Stimulated activated CD8-positive, alpha-beta memory T cell treated with anti-CD3 and anti-CD28 coated beads, Interleukin-4, amount 100 ng/mL, for 4 hours (primary cell): ENCODE measurements around the gene RGS10.
"Not testable (repeated sequence)": the region's sequence is repeated elsewhere in the genome, so short reads cannot be mapped to it uniquely, and the experiment has no call there.

Experiments
- DNase-seq, 2 donors: peaks; one replicate each; pipeline ENCODE4 v3.0.0-alpha.2; 2020; ENCODE audit warnings: low read depth in 2 of 2, low spot score in 1 of 2

RGS10 gene

DNA sequence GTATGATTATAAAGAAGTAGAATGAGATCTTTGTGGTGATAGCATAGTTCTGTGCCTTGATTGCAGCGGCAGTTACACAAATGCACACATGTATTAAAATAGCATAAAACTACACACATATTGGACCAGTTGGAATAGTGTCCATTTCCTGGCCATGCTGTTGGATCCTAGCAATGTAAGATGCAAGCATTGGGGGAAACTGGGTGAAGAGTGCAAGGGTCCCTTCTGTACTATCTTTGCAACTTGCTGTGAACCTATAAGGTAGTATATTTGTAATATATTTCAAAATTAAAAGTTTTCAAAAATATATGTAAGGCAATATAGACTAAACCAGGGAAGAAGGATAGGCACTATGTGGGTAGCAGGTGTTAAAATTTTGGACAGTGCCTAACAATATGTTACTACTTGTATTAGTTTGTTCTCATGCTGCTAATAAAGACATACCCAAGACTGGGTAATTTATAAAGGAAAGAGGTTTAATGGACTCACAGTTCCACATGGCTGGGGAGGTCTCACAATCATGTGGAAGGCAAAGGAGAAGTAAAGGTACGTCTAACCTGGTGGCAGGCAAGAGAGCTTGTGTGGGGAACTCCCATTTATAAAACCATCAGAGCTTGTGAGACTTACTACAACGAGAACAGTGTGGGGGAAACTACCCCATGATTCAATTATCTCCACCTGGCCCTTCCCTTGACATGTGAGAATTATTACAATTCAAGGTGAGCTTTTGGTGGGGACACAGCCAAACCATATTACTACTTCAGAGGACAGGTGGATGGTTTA is 71.4 kb downstream of the RGS10 start:
- no peak for DNase-seq

DNA sequence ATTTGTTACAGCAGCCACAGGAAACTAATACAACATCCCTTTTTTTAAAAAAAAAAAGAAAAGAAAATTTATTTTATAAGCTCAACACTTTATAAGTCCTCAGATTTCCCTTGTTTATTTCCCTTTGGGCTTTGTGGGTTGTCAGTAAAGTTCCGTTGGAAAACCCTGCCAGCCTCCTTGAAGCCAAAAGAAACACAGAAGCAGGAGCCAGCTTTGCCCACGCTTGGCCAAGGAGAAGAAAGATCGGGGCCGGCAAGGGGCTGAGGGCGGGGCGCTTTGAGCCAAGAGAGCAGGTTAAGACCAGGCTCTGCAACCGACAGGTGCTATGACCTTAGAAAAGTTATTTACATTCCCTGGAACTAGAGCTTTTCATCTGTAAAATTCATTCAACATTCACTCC is 72.7 kb downstream of the RGS10 start:
- DNase-seq, result no peak

DNA sequence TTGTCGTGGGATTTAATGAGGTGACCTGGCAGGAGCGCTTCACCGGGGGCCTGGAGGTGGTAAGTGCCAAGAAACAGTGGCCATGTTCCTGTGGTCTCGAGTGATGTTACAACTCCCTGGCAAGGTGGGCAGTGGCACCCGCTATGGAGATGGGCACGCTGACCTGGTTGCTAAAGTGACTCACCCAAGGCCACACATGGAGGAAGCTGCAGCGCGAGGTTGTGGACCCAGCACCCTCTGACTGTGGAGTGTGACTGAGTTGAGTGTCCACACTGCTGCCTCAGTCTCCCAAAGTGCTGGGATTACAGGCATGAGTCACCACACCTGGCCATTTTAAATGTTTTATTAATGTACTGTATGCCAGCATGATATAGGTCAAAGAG is 73.2 kb downstream of the RGS10 start:
- DNase-seq, result no peak

DNA sequence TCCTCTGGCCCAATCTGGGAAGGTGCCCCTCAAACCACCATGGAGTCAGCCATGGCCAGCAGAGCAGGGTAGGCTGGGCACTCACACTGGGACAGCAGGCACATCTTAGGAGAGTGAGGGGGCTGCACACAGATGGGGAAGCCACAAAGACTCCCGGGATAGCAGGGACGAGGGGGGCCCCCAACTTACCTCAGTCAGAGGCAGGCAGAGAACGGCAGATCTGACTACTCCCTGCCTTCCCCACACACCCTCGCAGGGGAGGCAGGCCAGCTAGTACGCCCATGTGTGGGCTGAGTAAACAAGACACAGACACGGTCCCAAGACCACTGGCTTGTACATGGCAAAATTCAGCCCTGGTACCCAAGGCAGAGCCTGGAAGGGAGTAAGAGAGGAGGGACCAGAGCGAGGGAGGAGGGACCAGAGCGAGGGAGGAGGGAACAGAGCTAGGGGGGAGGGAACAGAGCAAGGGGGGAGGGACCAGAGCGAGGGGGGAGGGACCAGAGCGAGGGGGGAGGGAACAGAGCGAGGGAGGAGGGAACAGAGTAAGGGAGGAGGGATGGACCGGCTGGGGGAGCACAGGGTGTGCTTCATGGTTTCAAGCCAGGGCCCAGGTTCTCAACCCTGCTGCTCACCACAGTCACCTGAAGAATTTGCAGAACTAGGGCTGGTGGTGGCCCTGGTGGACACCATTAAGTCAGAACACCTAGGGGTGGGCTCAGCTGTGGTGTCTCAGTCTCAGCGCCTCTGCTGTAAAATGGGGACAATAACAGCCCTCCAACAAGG is 73.8 kb downstream of the RGS10 start:
- DNase-seq, result no peak

DNA sequence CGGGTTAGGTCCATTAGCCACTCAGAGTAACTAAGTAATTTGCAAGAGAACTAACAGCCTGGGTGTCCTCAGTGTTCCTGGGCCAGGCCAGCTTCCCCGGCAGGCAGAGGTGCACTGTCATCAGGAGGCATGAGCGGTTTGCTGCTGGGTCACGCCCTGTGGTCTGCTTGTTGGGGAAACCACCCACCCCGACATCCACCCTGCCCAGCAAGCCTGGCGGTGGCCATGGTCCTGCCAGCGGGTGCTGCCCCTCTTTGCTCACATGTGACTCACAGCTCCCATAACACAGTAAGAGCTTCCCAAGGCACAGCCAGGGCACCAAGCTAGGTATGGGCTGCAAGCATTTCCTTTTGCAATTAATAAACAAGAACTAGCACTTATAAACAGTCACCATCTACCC is 75.9 kb downstream of the RGS10 start:
- peak in 1 of 2 donors; percentile 14 for DNase-seq

DNA sequence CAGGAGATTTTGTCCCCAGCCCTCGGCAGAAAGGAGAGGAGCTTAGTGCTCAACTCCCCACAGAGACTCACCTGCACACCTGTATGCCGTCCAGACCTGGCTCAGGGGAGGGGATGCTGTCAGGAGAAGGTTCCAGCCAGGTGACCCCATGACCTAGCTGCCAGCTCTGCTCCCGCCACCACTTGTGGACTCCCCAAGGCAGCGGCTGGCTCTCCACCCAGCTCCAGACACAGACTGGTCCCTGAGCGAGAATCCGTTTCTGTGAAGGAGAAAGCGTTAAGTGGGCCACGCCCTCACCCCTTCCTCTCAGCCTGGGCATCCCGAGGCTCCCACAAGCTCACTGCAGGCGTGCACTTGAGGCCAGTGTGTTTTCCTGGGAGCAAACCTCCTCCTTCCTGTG is 76.4 kb downstream of the RGS10 start:
- no peak for DNase-seq

DNA sequence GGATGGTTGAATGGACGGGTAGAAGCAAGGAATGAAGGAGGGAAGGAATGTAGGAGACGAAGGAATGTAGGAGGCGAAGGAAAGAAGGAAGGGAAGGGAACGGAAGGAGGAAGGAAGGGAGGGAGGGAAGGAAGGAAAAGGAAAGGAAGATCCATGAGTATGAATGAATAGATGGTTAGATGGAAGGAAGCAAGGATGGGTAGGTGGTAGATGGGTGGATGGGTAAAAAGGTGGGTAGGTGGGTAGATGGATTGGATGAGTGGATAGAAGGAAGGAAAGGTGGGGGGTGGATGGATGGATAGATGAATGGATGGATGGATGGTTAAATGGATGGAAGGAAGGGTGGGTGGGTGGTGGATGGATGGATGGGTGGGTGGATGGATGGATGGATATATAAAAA is 77.4 kb downstream of the RGS10 start:
- DNase-seq, result no peak

DNA sequence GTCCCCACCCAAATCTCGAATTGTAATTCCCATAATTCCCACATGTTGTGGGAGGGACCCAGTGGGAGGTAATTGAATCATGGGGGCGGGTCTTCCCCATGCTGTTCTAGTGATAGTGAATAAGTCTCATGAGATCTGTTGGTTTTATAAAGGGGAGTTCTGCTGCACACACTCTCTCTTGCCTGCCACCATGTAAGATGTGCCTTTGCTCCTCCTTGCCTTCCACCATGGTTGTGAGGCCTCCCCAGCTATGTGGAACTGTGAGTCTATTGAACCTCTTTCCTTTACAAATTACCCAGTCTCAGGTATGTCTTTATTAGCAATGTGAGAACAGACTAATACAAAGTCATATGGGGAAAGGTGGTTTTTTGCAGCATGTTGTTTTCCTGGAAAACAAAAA is 79.3 kb downstream of the RGS10 start:
- DNase-seq, result not testable (repeated sequence)

DNA sequence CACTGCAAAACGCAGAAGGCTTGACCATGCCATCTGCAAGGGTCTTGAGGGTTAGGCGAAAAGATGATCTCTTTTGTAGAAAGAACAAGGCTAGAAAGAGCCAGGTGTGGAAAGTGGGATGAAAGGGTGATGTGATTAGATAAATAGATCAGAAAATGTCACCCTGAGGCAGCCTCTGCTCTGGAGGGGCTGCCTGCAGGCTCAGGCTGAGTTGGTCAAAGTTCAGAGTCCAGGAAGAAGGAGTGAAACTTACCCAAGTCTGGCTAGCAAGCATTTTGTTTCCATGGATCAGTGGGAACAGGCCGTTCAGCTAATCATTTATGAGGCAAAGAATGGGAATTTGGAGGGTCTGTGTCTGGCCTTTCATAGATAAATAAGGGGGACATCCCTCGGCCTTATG is 79.7 kb downstream of the RGS10 start:
- no peak for DNase-seq

DNA sequence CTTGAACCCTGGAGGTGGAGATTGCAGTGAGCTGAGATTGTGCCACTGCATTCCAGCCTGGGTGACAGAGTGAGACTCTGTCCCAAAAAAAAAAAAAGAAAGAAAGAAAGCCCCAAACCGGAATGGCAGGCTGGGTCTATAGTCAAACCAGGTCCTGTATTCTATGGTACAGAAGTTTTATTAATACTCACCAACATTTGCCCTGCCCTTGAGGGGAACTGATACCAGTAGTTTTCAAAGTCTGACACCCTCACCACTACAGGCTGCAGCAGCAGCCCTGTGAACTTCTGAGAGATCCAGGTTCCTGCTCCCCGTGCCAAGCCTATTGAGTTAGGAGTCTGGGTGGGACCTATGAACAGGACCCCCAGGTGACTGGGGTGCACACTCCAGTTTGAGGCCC is 80.6 kb downstream of the RGS10 start:
- DNase-seq, result no peak

DNA sequence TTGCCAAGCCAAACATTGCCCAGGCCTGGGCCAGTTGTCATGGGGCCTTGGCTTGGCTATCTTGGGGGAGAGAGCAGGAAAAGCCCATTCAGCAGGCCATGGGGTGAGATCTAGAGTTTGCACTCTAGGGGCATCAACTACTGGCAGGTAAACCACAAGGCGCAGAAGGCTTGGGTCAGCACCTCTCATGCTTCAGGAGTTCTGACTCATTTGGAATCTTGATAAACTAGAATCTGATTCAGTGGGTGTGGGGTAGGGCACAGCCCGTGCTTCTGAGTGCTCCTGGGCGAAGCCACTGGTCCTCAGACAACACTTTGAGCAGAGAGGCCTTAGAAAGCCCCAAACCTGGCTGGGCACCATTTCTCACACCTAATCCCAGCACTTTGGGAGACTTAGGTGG is 81.1 kb downstream of the RGS10 start:
- no peak for DNase-seq

DNA sequence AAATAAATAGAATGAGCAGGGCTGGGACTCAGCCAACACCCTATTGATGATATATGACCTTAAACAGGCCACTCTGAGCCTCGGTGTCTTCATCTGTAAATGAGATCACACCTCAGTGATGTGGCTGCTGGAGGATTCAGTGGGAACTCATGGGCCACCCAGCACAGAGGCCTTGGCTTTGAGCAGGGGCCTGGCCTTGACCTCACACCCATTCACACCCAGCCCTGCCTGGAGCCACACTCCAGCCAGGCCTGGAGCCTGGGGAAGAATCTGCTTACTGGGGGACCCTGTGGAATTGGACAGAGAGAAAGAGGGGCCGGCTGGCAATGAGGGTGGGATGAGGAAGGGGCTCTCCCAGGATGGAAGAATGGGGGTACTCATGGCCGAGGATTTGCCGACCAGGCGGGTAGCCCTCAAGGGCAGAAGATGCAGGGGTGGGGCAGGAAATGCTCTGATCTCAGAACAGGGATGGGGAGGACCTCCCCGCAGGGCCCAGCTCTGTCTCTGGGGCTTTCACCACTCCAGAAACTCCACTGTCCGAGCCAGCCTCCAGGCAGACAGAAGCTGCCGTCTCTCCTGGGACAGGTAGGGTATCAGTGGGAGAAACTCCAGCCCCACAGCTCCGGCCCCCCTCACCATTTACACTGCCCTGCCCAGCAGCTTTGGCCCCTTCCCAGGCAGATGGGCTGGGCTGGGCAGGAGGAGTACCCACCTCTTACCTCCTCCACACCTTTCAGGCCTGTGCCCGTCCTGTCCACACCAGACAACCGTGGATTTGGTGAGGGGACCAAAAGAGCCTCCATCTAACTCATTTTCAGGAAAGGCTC is 81.9 kb downstream of the RGS10 start:
- no peak for DNase-seq

DNA sequence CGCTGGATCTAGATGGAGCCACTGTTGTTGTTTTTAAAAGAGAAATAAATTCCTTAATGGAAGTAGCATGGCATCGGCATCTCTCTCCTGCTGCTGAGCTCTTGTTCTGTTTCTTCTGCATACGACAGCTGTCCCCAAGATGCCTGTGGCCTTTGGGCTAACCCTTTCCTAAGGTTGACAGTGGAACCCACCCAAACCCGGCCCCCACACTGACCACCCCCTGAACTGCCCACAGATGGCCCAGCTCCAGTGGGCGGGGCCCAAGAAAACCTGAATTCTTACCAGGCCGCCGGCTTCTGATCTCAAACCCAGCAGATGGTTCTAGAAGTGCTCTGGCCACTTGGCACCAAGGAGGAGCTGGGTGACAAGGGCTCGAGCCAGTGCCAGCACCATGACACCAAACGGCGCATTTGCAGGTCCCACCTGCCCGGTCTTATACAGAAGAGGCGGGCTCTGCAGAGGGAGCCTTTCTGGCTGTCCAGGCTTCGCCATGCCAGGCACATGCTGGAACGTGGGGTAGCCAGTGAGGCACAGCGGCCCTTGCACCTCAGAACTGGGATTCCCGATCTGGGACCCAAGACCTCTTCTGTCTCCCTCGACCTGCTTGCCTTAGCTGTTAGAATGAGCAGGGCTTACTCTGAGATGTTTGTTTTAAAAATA is 82.7 kb downstream of the RGS10 start:
- no peak for DNase-seq

DNA sequence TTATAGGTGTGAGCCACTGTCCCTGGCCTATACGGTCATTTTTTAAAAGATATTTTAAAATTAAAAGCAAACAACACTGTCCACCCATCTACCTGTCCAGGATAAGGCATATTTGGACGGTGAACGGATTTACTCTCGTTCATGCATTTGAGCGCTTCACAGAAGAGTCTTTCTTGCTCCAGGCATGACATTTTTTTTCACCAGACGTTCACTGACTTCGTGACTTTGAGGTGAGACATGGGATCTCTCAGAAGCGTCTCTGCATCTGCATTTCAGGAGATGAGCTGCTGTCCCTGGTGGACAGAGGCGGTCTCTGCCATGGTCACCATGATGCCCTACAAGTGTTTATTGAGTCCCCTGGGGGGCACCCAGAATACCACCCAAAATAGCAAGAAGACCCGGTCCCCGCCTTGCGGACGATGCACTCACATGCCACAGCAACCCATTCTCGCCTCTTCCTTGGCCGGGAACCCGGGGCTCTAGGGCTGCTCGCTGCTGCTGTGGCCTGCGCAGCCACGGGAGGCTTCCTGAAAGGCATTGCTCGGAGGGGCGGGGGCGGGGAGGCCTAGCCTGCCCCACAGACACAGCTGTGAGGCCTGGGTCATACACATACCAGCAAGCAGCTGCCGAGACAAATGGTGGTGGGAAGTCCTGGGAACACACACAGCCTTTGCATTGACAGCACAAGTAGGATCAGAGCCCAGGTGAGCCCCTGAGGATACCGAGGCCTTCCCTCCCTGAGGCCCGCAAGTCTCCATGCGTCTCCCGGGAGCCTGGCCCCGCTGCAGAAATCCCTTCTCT is 84.4 kb downstream of the RGS10 start:
- DNase-seq, result no peak

DNA sequence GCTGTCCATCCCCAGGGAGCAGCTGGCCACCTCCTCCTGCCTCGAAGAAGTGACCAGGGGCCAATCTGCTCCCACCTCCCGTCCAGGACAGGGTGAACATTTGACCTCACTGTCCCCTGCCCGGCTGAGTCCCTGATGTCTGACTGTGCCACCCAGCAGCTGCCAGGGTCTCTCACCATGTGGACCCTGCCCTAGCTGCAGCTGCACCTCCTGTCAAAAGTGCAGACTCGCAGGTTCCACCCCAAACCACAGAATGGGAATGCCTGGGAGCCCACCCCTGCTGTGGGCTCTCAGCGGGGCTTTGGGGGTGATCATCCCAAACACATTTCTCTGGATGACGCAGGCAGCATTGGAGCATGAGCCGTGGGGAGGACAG is 86.1 kb downstream of the RGS10 start:
- DNase-seq, result no peak

DNA sequence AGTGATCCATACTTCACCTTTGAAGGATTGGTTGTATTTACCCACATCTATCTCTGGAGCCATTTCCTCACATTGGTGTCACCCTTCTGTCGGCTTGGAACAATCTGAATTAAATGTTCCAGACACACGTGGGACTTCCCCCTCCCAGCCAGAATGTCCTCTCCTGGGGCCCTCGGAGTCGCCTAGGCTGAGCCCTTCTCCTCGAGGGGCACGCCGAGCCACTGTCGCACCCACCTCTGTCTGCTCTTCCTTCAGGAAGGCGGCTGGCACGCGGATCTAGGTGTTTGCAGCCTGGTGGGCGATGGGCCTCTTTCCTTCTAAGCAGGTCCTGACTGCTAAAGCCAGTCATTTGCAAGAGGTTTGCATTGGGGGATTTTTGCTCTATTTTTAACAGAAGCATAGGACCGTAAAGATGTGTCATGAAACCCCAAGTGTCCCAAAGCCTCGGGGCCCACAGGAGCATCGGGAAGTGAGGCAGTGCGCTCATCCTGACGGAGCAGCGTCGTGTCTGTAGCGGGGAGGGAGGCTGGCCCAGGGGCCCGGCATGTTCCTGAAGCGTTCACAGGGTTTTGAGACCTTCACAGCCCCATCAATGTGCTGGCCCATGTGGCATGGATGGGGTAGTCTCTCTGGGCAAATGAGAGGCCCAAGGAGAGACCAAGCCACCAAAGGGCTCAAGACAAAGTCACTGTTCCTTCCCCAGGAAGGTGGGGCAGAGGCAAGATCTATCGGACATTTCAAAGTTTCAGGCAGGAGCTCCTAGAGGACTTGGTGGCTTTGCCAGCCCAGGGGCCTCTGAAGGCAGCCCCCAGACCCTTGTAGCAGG is 86.7 kb downstream of the RGS10 start:
- DNase-seq, result no peak

DNA sequence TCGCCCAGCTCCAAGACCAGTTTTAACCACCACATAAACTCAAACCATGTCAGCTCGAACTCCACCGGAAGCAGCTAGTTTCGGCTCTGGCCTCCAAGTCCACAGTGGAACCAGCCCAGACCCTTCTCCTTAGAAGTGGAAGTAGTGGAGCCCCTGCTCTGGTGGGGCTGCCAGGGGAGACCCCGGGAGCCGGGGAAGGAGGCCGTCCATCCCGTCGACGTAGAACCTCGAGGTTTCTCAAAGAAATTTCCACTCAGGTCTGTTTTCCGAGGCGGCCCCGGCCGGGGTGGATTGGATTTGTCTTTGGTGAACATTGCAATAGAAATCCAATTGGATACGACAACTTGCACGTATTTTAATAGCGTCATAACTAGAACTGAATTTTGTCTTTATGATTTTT is 87.5 kb downstream of the RGS10 start:
- no peak for DNase-seq

DNA sequence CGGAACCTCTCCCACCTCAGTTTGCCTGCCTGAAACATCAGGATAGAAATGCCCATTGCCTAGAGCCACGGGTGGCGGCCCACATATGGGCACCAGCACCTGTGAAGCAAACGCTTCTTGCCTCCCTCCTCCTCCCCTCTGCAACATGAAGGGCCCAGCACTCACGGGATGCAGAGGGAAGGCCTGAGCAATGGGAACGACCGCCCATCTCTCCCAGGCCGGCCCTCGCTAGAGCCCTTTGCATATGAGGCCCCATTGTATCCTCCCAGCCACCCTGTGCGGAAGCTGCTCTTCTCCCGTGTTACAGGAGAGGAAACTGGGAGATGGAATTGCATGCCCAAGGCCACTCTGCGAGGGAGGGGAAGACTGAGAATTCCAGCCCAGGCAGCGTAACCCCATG is 88.2 kb downstream of the RGS10 start:
- DNase-seq, result no peak

DNA sequence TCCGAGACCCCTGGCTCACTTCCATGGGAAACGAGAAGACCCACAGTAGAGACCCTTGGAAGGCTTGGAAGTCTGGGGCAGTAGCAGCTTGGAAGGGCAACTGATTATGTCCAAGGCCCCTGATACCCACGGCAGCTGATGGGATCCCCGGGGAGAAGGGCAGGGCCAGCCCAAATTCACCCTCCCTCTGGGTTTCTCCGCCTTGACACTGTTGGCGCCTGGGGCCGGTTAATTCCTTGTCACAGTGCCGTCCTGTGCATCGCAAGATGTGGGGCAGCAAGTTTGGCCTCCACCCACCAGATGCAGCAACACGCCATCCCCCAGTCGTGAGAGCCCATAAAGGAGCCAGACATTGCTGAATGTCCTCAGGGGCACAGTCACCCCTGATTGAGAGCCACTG is 89.2 kb downstream of the RGS10 start:
- no peak for DNase-seq

DNA sequence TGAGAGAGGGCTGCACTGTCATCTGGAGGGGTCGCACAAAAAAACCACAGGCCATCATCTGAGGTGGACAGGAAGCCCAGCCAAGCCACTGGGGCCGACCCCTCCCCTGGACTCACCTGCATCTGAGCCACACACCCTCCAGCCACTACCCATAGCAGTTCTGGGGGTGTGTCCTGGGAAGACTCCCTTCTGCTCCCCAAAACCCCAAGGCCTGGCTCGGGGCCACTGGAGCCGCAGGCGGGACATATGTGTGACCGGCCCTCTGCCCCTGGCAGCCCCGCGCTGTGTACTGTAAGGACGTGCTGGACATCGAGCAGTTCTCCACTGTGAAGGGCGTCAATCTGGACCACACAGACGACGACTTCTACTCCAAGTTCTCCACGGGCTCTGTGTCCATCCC is 90.1 kb downstream of the RGS10 start:
- DNase-seq, result no peak
